ENCODE data around the gene HBE1. TPM values are rescaled to one million over a fixed set of nuclear protein-coding genes. Genes with fewer than 3 reads are reported as not detected.
"Not testable (repeated sequence)": the region's sequence is repeated elsewhere in the genome, so short reads cannot be mapped to it uniquely, and the experiment has no call there.

Gene HBE1
- total RNA-seq, 1 donor from 2014 or later: not detected

DNA sequence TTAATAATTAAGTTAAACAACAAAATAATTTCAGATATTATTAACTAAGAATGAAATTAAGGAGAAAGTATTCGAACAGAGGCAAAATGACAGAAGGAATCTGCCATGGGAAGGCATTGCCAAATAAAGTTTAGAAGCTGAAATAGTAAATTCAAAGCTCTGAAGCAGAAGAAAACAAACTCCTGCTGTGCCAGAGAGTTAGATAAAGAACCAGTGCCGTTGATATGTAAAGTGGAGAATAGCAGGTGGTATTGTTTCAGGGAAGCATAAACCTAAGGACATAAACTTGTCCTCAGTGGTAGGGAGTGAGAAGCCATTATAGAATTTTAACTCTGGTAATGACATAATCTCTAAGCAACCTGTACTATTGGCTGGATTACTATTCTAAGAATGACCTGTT is 12.4 kb downstream of the HBE1 start:
- Histone ChIP-seq H3K9me3 (no peaks in the 10 kb centered on the region), H3K36me3 (no peaks in the 10 kb centered on the region), H3K4me1 (no peaks in the 10 kb centered on the region), H3K27me3 (no peaks in the 10 kb centered on the region), H3K4me3 (no peak overlapping the region), H3K27ac (no peak overlapping the region)
- ATAC-seq (no peak), DNase-seq (no peak)
- TF ChIP-seq, protein P1, sequence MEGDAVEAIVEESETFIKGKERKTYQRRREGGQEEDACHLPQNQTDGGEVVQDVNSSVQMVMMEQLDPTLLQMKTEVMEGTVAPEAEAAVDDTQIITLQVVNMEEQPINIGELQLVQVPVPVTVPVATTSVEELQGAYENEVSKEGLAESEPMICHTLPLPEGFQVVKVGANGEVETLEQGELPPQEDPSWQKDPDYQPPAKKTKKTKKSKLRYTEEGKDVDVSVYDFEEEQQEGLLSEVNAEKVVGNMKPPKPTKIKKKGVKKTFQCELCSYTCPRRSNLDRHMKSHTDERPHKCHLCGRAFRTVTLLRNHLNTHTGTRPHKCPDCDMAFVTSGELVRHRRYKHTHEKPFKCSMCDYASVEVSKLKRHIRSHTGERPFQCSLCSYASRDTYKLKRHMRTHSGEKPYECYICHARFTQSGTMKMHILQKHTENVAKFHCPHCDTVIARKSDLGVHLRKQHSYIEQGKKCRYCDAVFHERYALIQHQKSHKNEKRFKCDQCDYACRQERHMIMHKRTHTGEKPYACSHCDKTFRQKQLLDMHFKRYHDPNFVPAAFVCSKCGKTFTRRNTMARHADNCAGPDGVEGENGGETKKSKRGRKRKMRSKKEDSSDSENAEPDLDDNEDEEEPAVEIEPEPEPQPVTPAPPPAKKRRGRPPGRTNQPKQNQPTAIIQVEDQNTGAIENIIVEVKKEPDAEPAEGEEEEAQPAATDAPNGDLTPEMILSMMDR (IDR thresholded peaks at IDR 0.05): no peak
- intact Hi-C loops (cut with DNase I): no loop called here

DNA sequence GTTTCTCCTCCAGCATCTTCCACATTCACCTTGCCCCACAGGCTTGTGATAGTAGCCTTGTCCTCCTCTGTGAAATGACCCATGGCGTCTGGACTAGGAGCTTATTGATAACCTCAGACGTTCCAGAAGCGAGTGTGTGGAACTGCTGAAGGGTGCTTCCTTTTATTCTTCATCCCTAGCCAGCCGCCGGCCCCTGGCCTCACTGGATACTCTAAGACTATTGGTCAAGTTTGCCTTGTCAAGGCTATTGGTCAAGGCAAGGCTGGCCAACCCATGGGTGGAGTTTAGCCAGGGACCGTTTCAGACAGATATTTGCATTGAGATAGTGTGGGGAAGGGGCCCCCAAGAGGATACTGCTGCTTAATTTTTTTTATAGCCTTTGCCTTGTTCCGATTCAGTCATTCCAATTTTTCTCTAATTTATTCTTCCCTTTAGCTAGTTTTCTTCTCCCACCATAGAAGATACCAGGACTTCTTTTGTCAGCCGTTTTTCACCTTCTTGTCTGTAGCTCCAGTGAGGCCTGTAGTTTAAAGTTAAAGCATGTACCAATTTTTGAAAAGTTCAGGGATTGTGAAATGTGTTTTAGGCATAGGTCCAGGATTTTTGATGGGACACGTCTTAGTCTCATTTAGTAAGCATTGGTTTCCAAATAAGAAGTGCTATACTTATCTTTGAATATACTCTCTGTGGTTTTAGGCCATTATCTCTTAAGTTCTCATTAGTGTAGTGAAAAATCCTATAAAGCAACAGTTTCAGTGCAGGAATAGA is 14.9 kb downstream of the HBE1 start, which contains the start of gene HBG2:
TSS of gene HBG2 (minus strand) at position 136 of the 768 bp plus-strand sequence. CDS start at position 83, 53 bp downstream.
- H3K27ac ChIP-seq; H3K9me3 ChIP-seq; ATAC-seq; H3K36me3 ChIP-seq; H3K4me1 ChIP-seq; H3K27me3 ChIP-seq; DNase-seq; intact Hi-C loops (cut with DNase I); H3K4me3 ChIP-seq: not testable (repeated sequence)

DNA sequence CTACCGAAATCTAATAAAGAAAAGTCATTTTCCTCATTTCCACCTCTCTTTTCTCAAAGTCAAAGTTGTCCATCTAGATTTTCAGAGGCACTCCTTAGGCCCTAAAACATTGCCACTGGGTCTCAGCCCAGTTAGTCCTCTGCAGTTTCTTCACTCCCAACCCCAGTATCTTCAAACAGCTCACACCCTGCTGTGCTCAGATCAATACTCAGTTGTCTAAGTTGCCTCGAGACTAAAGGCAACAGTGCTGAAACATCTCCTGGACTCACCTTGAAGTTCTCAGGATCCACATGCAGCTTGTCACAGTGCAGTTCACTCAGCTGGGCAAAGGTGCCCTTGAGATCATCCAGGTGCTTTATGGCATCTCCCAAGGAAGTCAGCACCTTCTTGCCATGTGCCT is 15.7 kb downstream of the HBE1 start:
- H3K4me1 ChIP-seq; intact Hi-C loops (cut with DNase I); H3K4me3 ChIP-seq; DNase-seq; H3K27ac ChIP-seq; H3K9me3 ChIP-seq; H3K27me3 ChIP-seq; H3K36me3 ChIP-seq: not testable (repeated sequence)
- ATAC-seq: peak; percentile 24

DNA sequence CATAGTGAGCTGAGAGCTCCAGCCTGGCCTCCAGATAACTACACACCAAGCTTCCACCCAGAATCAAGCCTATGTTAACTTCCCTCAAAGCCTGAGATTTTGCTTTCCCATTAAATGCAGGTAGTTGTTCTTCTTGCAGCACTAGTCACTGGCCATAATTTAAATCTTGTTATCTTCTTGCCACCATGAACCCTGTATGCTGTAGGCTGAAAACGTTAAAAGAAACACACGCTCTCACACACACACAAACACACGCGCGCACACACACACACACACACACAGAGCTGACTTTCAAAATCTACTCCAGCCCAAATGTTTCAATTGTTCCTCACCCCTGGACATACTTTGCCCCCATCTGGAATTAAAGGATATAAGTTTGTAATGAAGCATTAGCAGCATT is 16.3 kb downstream of the HBE1 start:
- ATAC-seq, H3K36me3 ChIP-seq: not testable (repeated sequence)

DNA sequence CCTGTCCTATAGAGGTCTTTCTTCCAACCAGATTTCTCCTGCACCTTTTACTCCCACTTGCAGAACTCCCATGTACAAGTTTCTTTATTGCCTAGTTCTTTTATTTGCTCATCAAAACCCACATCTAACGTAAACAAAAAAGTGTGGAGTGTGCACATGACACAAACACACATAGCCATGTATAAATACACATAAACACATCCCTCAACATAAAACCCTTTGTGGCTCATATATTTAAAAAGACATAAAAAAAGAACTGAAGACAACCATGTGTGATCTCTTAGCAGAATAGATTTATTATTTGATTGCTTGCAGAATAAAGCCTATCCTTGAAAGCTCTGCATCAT is 16.9 kb downstream of the HBE1 start:
- TF ChIP-seq, protein P1 (IDR thresholded peaks at IDR 0.05): no peak
- no peak for ATAC-seq
- Histone ChIP-seq H3K4me3 (no peak overlapping the region), H3K4me1 (no peaks in the 10 kb centered on the region), H3K36me3 (no peaks in the 10 kb centered on the region), H3K27ac (no peak overlapping the region), H3K27me3 (no peaks in the 10 kb centered on the region), H3K9me3 (no peaks in the 10 kb centered on the region)
- no peak for DNase-seq
- intact Hi-C loops (cut with DNase I): no loop called here

More for the DNA sequence above, 16.3 kb downstream of the HBE1 start:
- H3K27me3 ChIP-seq; intact Hi-C loops (cut with DNase I); H3K4me1 ChIP-seq; H3K27ac ChIP-seq; DNase-seq; H3K9me3 ChIP-seq; H3K4me3 ChIP-seq: not testable (repeated sequence)

DNA sequence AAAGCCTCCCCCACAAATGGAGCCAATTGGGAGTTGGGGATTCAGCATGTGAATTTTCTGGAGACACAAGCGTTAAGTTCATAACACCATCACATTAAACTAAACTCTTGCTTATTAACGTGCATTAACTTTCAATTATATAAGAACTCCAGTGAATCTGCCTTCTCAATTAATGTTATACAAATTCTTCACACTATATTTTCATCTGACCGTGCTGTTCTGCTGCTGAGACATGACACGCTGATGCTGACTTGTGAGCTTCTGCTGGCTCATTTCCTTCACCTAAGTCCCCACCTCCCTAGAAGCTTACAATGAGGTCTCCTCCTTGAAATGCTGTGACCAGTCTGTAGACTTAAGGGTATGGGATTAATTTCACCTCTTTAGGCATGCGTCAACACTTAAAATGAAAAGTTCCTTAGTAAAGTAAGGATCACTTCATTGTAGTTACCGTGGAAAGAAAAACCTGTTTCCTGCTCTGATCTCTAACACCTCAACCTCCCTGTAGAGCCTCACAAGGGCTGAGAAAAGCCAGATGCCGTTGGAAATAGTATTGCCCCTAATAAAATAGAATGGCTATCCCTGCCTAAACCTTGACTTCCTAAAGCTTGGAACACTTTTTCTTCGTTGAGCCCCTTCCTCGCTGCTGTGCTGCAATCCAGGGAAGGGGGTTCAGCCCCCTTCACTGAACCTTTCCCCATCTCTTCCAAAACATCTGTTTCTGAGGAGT is 17.4 kb downstream of the HBE1 start:
- no peaks in the 10 kb centered on the region for H3K9me3 ChIP-seq
- no peak for DNase-seq

DNA sequence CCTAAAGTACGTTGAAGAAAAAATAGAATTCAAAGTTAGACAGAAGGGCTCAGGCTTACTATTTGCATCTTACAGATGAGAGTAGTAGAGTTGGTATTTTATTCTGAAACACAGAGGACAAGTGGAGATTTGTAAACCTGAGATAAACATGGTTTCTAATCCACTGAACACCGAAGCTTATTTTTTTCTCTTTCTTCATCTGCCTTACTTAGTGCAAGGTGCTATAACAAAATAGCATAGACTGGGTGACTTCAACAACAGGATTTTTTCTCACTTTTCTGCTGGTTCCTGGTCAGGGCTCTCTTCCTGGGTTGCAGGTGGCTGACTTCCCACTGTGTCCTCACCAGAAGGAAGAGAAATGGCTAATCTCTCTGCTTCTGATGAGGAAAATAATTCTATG is 18.0 kb downstream of the HBE1 start:
- Histone ChIP-seq H3K36me3 (no peaks in the 10 kb centered on the region), H3K9me3 (no peaks in the 10 kb centered on the region), H3K27me3 (no peaks in the 10 kb centered on the region), H3K4me3 (no peak overlapping the region), H3K27ac (no peak overlapping the region), H3K4me1 (no peaks in the 10 kb centered on the region)
- ATAC-seq (no peak), DNase-seq (no peak)
- TF ChIP-seq, protein P1 (IDR thresholded peaks at IDR 0.05): no peak
- intact Hi-C loops (cut with DNase I): no loop called here

More for the DNA sequence above, 17.4 kb downstream of the HBE1 start:
- Histone ChIP-seq H3K27ac (no peak overlapping the region), H3K4me3 (no peak overlapping the region), H3K27me3 (no peaks in the 10 kb centered on the region), H3K4me1 (no peaks in the 10 kb centered on the region), H3K36me3 (no peaks in the 10 kb centered on the region)
- intact Hi-C loops (cut with DNase I): no loop called here
- TF ChIP-seq, protein P1 (IDR thresholded peaks at IDR 0.05): no peak
- no peak for ATAC-seq
